NCI-H1092 treated with DMSO at 0.1 percent for 48 hours (cell line): ENCODE results near the gene C7.

Experiments used
- DNase-seq: peaks from one replicate; lab custom pipeline; 2025; lab: John Stamatoyannopoulos, UW

The C7 gene

DNA sequence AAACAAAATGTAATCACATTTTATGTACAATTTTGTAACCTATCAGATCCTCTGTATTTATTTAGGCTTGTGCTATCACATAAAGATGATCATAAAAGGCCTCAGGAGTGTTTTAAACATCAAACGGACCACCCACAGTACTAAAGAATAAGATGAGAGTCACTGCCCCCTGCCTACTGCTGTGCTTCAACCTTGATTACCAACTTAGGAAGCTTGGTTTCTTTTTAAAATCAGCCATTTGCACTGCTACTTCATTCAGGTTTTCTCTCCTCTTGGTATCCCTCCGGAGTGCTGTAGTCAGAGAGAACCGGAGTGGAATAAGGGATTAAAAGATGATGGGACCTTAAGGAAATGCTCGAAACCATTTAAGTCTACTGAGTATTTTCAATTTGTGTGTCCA is 6.9 kb downstream of the C7 start:
- DNase-seq: no peak

DNA sequence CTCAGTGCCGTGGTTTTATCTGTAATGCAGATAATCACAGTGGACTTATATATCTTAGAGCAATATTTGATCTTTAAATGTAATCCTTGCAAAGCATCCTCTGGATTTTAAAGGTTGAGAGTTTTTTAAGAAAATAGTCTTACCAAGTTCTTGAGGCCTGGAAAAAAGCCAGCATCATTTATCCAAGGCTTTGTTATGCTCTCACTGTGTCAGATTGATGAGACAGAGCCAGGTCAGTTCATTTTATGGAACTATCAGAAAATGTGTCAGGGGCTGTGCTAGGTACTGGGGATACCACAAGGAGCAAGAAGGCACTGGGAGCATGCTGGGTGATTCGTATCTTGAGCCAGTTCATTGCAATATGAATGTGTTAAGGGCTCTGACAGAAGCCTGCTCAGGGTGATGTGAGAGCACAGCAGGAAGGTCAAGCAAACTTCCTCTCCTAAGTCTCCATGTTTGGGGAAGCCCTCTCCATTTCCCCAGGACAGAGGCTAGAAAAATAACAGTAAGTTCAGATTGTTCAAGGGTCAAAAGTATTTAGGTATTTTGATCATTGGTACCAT is 19.7 kb downstream of the C7 start:
- DNase-seq: no peak

DNA sequence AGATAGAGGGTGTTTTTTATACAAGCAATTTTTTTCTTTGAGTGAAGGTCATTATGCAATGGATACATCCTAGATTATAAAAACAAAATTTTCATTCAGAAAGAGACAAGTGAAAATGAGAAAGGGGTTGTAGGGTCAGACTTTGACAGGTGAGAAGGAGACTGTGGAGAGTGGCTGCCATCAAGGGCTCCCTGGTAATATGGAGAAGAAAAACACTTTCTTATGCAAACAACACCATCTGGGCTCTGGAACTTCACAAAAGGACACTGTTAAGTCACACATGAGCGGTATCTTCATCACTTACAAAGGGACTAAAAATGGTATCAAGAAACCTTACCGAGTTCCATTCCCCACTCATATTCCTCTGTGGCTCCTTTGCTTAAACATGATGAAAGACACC is 23.5 kb downstream of the C7 start:
- DNase-seq: no peak

DNA sequence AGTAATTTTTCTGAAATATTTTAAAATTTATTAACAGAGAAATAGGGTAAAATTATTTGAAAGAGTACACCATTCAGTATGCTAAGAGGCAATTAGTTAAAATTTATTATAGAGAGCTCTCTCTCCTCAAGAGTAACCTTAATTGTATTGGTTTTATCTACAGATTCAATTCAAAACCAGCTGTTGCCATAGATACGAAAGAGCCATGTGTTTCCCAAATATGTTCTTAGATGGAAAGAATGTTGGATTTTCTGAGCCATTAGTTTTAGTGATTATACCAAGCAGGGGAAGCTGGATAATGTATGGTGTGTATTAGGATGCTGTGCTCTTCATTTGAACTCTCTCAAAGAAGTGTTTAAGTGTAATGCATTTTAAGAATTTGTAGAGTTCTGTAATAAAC is 27.8 kb downstream of the C7 start:
- no peak for DNase-seq

DNA sequence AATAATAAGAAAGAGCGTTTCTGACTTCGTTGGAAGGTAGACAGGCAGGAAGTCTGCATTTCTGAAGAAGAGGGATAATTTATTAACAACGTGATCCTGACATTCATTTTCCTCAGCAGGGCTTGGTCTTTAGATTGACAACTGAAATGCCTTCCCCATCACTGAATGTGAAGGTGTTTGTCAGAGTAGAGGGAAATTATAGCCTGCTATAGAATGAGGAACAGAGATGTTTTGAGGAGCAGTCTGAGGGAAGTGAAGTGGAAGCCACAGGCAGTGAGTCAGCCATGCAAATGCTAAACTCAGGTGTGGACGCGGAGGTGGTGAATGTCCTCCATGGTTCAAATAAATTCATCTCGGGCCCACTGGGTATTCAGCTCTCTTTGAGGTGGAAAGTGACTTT is 30.5 kb downstream of the C7 start:
- DNase-seq: no peak

DNA sequence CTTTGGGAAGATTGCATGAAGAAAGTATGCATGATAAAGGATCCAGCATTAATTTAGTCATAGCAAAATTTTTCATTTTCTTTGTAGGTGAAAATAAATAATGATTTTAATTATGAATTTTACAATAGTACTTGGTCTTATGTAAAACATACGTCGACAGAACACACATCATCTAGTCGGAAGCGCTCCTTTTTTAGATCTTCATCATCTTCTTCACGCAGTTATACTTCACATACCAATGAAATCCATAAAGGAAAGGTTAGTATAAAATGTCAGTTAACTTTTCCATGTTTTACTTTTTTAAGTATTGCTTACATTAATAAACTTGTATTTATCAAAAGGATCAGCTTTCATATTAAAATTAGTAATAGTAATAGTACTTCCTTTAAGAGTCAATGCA is 35.8 kb downstream of the C7 start:
- DNase-seq: no peak

DNA sequence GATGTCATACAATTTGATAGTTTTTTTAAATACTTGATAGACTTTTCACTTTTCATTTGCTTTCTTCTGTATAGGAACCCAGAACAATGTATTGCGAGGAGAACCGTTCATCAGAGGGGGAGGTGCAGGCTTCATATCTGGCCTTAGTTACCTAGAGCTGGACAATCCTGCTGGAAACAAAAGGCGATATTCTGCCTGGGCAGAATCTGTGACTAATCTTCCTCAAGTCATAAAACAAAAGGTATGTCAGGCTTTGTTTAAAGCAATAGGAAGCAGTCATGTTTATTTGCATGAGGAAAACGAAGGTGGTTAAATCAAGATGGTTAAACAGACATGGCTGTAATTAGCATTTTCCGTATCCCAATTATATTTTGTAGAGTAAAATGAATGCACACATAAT is 46.0 kb downstream of the C7 start:
- no peak for DNase-seq

DNA sequence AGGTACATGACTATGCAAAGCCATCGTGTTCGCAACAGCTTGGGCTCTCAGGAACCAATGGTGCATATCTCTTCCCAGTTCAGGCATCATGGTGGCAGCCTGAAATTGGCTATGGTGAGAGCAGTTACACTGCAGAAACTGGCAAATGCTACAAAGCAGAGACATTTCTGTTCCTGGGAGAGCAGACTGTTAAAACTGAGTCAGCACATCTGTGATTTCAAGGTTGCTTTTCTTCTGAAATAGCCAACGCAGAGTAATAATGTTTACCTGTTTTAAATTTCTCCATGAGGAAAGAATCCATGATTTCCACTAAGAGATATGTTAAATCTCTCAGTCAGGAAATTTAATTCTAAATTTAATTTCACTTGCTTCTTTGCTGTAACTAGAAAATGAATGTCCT is 47.8 kb downstream of the C7 start:
- no peak for DNase-seq

DNA sequence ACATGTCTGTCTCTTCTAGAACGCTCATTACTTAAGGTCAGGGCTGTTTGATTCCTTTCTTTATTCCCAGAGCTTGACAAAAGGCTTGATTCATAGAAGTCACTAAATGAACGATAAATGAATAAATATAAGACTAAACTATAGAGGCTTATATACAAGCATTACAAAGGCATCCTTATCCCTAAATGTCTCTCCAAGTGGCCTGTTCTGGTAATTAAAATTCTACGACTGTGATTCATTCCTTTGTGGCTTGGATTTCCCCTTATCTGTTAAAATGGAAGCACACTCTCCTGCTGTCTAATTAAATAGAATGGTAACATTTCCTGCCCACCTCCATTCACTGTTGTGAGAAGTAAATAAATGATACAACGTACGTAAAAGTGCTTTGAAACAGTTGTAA is 49.5 kb downstream of the C7 start:
- no peak for DNase-seq

DNA sequence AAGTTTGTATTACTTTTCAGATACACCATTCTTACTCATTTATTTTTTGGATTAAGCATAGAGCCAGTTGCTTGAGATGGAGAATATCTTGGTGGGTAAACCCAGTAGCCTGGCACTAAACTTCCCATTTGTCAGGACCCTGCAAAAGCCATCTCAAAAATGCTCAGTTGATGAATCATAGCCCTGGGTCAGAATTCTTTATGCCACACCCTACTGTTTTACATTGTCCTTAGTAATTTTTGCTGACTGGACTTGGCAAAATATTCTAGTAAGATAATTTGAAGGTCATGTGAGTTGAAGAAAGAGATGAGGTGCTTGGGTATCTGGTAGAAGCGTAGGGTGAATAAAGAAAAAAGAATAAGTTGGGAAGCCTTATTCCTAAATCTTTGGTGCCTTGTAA is 50.7 kb downstream of the C7 start:
- DNase-seq: no peak

DNA sequence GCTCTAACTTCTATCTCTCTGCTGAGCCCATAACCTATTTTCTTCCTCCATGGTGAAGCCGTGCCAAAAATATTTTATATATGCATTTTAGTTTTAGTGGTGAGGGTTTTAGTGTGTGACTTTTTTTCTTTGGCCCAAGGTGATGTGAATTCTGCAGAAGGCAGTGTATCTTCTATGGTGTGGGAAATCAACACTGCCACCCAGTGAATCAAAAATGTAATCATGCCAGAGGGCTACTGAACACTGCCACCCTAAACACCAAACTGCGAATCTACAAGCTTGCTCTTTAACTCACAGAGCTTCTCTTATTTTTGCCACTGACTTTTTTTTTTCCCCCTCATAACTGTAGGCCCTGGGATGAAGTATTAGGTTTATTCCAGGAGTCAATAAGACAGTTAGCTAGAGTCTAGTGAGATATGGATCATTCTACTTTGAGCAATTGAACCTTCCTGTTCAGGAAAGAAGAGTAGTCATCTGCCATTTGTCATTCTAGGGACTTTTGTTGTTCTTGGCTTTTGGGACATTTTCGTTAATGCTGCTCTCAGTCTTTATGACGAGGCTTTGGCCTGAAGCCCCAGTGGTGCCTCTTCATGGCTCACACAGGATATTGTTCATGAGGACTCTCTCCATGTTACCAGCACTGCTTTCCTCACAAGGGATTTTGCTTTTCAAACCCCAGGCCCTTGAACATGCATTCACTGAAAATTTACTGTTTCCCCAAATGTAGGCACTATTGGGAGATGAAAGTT is 53.1 kb downstream of the C7 start:
- DNase-seq: no peak

DNA sequence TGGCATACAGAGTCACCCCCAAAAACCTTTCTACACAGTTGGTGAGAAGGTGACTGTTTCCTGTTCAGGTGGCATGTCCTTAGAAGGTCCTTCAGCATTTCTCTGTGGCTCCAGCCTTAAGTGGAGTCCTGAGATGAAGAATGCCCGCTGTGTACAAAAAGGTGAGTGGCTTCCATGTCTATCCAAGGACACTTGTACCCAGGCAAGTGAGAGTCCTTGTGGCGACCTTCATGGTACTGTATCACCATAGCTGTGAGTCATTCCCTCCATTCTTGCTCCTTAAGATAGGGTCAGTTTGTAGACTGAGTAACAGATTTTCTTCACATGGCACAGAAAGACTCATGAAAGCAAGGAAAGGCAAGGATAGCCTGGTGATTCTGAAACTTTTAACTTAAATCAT is 63.1 kb downstream of the C7 start:
- no peak for DNase-seq

DNA sequence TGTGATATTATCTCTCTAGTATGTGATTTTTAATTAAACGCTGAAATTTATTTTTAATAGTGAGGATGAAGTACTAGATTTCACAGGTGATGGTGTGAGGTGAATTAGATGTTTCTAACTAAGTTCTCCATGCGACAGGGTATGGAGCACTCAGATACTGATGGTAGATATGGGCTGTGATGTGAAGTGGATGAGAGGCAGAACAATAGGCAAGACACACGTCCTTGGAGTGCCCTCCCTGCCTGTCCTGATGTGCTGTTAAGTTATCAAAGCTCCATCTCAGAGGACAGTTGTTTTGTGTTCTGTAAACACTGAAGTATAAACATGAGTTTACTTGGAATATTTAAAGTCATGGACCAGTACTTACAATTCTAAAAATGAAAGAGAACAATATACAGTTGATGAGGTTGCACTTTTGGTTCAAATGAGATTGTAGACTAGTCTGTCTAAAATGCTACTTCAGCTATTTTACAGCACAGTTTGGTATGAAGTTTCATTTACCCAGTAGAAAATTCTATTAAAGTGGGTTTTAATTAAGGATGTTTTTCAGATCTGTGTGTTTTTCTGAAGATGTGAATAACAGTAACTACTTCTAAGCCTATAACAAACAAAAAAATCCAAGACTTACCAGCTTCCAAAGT is 64.2 kb downstream of the C7 start:
- no peak for DNase-seq

DNA sequence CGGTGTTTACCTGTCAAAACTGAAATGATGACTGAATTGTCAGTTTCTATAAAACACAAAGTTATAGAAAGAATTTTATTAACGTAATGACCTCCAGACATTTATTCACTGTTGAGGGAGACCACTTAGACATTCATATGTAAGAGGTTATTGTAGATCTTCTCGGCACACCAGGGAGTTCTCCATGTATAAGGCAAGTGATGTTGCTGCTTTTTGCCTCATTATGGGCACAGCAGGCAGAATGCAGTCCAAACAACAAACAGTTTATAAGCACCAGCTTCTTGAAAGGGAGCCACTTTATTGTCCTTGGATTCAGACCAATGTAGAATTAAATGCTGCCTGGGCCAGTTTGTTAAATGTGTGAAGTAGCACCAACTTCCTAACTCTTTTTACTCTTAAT is 66.7 kb downstream of the C7 start:
- no peak for DNase-seq

DNA sequence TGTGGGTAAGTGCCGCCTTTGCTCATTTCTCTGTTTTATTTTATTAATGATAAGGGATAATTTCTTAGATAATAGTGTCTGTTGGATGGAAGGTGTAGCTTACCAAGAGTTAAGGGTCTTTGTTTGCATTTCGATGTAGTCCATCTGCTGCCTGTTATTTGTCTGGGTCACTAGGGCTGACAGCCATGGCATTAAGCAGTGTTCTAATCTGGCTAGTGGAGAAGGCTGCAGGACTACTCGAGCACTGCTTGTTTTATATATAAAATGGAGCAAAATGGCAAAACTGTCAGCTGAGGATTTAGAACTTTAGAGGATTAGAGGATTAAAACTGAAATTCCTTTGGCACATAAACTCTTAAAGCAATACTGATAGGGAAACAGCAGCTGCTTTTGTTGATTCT is 67.5 kb downstream of the C7 start:
- no peak for DNase-seq

DNA sequence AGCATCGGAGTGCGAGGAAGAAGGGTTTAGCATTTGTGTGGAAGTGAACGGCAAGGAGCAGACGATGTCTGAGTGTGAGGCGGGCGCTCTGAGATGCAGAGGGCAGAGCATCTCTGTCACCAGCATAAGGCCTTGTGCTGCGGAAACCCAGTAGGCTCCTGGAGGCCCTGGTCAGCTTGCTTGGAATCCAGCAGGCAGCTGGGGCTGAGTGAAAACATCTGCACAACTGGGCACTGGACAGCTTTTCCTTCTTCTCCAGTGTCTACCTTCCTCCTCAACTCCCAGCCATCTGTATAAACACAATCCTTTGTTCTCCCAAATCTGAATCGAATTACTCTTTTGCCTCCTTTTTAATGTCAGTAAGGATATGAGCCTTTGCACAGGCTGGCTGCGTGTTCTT is 72.1 kb downstream of the C7 start:
- DNase-seq: no peak

DNA sequence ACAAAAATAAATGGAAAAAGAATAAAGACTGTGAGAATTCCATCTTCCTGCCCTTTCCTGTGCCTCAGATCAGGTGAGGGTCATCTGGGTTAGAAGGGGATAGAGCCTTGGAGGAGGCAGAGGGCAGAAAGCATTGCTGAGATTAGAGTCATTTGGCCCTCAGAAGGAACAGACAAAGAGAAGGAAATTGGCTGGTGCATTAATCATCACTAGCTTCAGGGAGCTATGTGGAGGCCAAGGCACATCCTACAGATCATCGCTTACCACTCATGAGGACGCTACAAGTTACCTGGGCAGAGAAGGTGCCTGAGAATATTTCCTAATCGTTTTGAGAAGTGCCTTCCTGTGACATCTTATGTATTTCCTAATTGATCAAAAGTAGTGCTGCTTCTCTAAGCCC is 74.5 kb downstream of the C7 start:
- no peak for DNase-seq

DNA sequence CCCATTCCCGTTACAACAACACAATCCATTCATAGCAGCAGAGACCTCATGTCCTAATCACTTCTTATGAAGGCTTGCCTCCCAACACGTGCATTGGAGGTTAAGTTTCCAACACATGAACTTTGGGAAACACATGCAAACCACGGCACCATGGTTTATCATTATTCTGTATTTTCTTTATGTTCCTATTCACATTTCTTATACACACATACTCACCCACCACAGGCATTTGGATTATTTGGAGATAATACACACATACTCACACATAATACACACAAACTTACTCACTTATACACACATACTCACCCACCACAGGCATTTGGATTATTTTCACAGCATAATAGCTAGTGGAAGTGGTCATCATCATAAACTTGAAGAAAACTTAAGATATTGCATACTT is 75.6 kb downstream of the C7 start:
- no peak for DNase-seq

DNA sequence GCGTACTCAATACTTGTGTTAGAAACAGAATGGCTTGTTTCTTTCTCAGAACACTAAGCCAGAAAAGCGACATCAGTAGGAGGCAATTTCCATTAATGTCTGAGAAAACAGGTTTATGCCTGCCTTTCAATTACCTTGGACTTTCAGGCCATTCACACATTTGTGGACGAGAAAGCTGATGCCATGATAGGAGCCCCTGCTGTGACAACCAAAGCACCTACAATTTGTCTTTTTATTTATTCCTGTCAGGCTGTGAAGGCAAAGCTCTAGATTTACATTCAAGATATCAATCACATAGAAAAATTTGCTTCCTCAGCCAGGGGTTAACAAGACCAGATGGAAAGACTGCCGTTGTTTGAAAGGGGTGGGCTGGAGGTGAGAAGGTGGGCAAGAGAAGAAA is 76.2 kb downstream of the C7 start:
- no peak for DNase-seq

DNA sequence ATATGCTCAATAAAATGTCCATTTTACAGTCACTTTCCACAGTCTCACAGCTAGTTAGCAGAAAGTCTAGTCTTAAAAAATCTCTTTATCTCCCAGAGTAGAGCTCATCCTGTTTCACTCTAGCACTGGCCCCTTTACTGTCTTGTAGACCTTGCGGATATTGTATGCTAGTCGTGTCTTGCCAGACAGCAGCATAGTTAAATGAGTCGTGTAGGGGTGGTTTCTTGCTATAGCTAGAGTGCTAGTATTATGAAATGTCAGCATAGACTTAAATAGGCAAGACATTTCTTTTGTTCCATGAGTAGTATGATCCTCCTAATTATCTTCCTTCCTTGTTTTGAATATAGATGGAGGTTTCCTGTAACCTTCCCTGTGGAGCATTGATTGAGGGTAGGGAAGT is 77.4 kb downstream of the C7 start:
- no peak for DNase-seq

DNA sequence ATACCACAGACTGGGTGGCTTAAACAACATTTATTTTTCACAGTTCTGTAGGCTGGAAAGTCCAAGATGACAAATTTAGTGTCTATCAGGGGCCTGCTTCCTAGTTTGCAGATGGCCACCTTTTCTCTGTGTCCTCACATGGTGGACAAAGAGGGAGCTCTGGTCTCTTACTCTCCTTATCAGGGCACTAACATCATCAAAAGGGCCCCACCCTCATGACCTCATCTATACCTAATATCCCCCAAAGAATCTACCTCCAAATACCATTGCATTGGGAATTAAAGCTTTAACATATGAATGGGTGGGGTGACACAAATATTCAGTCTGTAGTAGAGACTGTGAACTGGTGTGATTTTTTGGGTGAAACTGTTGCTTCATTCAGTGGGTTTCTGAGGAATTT is 78.1 kb downstream of the C7 start:
- no peak for DNase-seq

DNA sequence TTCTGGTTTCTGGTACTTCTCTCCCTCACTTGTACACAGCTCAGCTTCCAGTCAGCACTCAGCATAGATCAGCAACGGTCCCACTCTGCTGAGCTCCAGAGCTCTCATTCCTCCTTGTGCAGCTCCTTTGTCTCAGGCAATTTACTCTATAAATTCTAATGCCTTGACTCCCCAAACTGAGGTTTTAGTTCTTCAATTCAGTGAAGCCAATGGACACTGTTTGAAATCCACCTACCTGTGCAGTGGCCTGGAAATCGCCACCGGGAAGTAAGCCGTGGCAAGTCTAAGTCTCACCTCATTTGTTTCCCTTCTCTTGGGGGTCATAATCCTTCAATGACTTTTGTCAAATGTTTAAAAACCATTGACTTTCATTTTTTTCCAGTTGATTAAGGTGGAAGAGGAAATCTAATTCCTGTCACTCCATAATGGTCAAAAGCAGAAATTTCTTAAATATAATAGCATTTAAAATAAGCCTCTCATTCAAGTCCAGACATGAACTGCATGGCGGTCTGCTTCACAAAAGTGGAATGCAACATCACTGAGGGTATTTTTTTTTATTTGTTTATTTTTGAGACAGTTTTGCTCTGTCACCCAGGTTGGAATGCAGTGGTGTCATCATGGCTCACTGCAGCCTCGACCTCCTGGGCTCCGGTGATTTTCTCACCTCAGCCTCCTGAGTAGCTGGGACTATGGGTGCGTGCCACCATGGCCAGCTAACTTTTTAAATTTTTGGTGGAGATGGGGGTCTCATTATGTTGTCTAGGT is 79.6 kb downstream of the C7 start:
- DNase-seq: no peak
